Kidney (tissue), 14 donors: ENCODE data around the gene PPBP. TPM values are rescaled to one million over a fixed set of nuclear protein-coding genes. Genes with fewer than 3 reads are reported as not detected.
"Not testable (repeated sequence)": the region's sequence is repeated elsewhere in the genome, so short reads cannot be mapped to it uniquely, and the experiment has no call there.

Experiments
- DNase-seq, 5 donors: peaks; one replicate each; pipeline ENCODE4 v3.0.0-alpha.2; 2013 to 2020
- FAIRE-seq: peaks from 2 replicates; lab custom pipeline; 2012; peaks lifted over from hg19 to GRCh38; lab: Jason Lieb, UNC
- H3K27ac ChIP-seq, 2 donors: one replicate each; pipeline ENCODE4 v1.7.0; 2013; ENCODE audit warnings: low read depth in 2 of 2, low read length in 2 of 2, inconsistent platforms in 1 of 2
- H3K27me3 ChIP-seq: one replicate; pipeline ENCODE4 v1.7.1; 2013; ENCODE audit warnings: low read length, inconsistent platforms; ENCODE audit not compliant: control insufficient read depth, insufficient read depth
- H3K36me3 ChIP-seq, 3 donors: one replicate each; pipeline versions ENCODE4 v1.7.0 to v1.7.1; 2013; ENCODE audit warnings: low read length in 3 of 3, control low read depth in 1 of 3, inconsistent platforms in 1 of 3; ENCODE audit not compliant: insufficient read depth in 3 of 3, control insufficient read depth in 2 of 3
- H3K4me1 ChIP-seq, 3 donors: one replicate each; pipeline versions ENCODE4 v1.7.0 to v1.7.1; 2013; ENCODE audit warnings: low read length in 3 of 3, inconsistent platforms in 1 of 3, low read depth in 1 of 3; ENCODE audit not compliant: control insufficient read depth in 2 of 3, insufficient read depth in 2 of 3
- H3K4me3 ChIP-seq, 3 donors: one replicate each; pipeline versions ENCODE4 v1.7.0 to v1.8.1; 2013; ENCODE audit warnings: low read length in 3 of 3, control low read depth in 1 of 3, inconsistent platforms in 1 of 3
- H3K9ac ChIP-seq, 3 donors: one replicate each; pipeline versions ENCODE4 v1.7.0 to v1.7.1; 2013; ENCODE audit warnings: low read length in 3 of 3, control low read depth in 1 of 3, inconsistent platforms in 1 of 3
- H3K9me3 ChIP-seq, 3 donors: one replicate each; pipeline versions ENCODE4 v1.7.0 to v1.7.1; 2013; ENCODE audit warnings: low read length in 3 of 3, control low read depth in 1 of 3, inconsistent platforms in 1 of 3; ENCODE audit not compliant: control insufficient read depth in 2 of 3, insufficient read depth in 1 of 3
- CTCF ChIP-seq: IDR thresholded peaks from 3 replicates; pipeline ENCODE4 v1.5.1; 2012; ENCODE audit warnings: mild to moderate bottlenecking, moderate library complexity, borderline replicate concordance; ENCODE audit not compliant: insufficient read depth; ENCODE audit errors: extremely low read depth
- intact Hi-C: fragments of 100-400 bp; cut with DNase I; formaldehyde crosslinking; loops from one replicate; pipeline ENCODE4 v1.11.1; 2022
- polyA plus RNA-seq: library from polyadenylated mRNA; stranded (reverse); fragments of 350-450 nt; fragmentation: Illumina TruSeq; extraction: RNeasy Lipid Tissue Mini Kit (QIAGEN cat#74804); gene quantifications from one replicate; pipeline ENCODE4 v1.2.3, GENCODE V29; 2014; ENCODE audit warnings: low read depth, low replicate concordance; ENCODE audit not compliant: insufficient read depth
- total RNA-seq: library from RNA; stranded (reverse); fragmentation: NEBNext Ultra II Directional; extraction: Animal tissue kit (Norgen Biotek cat#: 25700); gene quantifications from one replicate; pipeline ENCODE4 v1.2.1, GENCODE V29; 2021
- donor health status: control.
- donor health status: control.
- donor health status: control.
- donor health status: control.
- donor health status: control.
- donor health status: DM: yes; HTN: yes; CAD: no.
- donor health status: Normal renal cell carcinoma (clear cell type).

Gene PPBP
- total and polyA plus RNA-seq, 2 donors from 2014 or later = 1.5 TPM; not detected in 1

- no peak overlapping the region for H3K4me3 ChIP-seq
- FAIRE-seq (no peak), DNase-seq (no peak)
- H3K4me1 ChIP-seq = no peaks in the 10 kb centered on the region
- no peak overlapping the region for H3K9ac ChIP-seq
- peak; percentile 21 for TF ChIP-seq CTCF
- peaks cover 0 to 3% (median 0%) of the 10 kb centered on the region in 3 donors for H3K9me3 ChIP-seq
- intact Hi-C loops = no loop called here
- H3K27me3 ChIP-seq = no peaks in the 10 kb centered on the region
- no peaks in the 10 kb centered on the region for H3K36me3 ChIP-seq
- no peak overlapping the region for H3K27ac ChIP-seq
These were observed 23.0 kb downstream of the PPBP start for GRCh38 chr4:73964862-73965611.

GRCh38 chr4:73962724-73963123 lies 25.3 kb downstream of the PPBP start:
- no peak overlapping the region for H3K27ac ChIP-seq
- DNase-seq (no peak), FAIRE-seq (no peak)
- intact Hi-C loops = no loop called here
- H3K4me3 ChIP-seq = no peak overlapping the region
- no peaks in the 10 kb centered on the region for H3K27me3 ChIP-seq
- no peaks in the 10 kb centered on the region for H3K4me1 ChIP-seq
- no peak for TF ChIP-seq CTCF
- H3K9ac ChIP-seq = no peak overlapping the region
- H3K36me3 ChIP-seq = no peaks in the 10 kb centered on the region
- peaks cover 0 to 6% (median 2%) of the 10 kb centered on the region in 3 donors for H3K9me3 ChIP-seq

- H3K27me3 ChIP-seq, H3K36me3 ChIP-seq, H3K9ac ChIP-seq, H3K4me1 ChIP-seq, DNase-seq, H3K27ac ChIP-seq, FAIRE-seq, H3K4me3 ChIP-seq, intact Hi-C loops, H3K9me3 ChIP-seq: not testable (repeated sequence)
These were observed 28.9 kb downstream of the PPBP start for GRCh38 chr4:73959041-73959440.

GRCh38 chr4:73952352-73952751 lies 35.6 kb downstream of the PPBP start:
- Histone ChIP-seq H3K27ac (no peak overlapping the region), H3K36me3 (no peaks in the 10 kb centered on the region), H3K4me1 (peaks cover 0 to 2% (median 0%) of the 10 kb centered on the region in 3 donors), H3K27me3 (no peaks in the 10 kb centered on the region), H3K9ac (no peak overlapping the region), H3K4me3 (no peak overlapping the region), H3K9me3 (no peaks in the 10 kb centered on the region)
- DNase-seq (no peak), FAIRE-seq (no peak)
- TF ChIP-seq CTCF = no peak
- intact Hi-C loops = no loop called here

- DNase-seq, H3K36me3 ChIP-seq, H3K9me3 ChIP-seq, H3K4me1 ChIP-seq, FAIRE-seq, H3K4me3 ChIP-seq, H3K27ac ChIP-seq, intact Hi-C loops, H3K9ac ChIP-seq, H3K27me3 ChIP-seq: not testable (repeated sequence)
These were observed 37.5 kb downstream of the PPBP start for GRCh38 chr4:73950376-73950920.
